Fibroblast of lung (primary cell): ENCODE data around the gene NKD2. TPM values are rescaled to one million over a fixed set of nuclear protein-coding genes. Genes with fewer than 3 reads are reported as not detected.

Source experiments
- DNase-seq, 2 donors: peaks; one replicate each; pipeline versions ENCODE4 v3.0.0 to v3.0.0-alpha.2; 2010; ENCODE audit warnings: low read depth in 2 of 2
- H2AFZ ChIP-seq: 2 replicates; pipeline ENCODE4 v1.5.1; 2012; ENCODE audit warnings: low read length, control low read depth, inconsistent platforms
- H3K27ac ChIP-seq: 2 replicates; pipeline ENCODE4 v1.5.1; 2011; ENCODE audit warnings: low read length, control low read depth; ENCODE audit not compliant: insufficient read depth
- H3K27me3 ChIP-seq: 2 replicates; pipeline ENCODE4 v1.5.1; 2011; ENCODE audit warnings: mild to moderate bottlenecking, low read length; ENCODE audit not compliant: control insufficient read depth, insufficient read depth
- H3K36me3 ChIP-seq: 2 replicates; pipeline ENCODE4 v1.5.1; 2011; ENCODE audit warnings: low read length; ENCODE audit not compliant: control insufficient read depth, insufficient read depth
- H3K4me1 ChIP-seq: 2 replicates; pipeline ENCODE4 v1.5.1; 2011; ENCODE audit warnings: low read length; ENCODE audit not compliant: control insufficient read depth, insufficient read depth; ENCODE audit errors: extremely low read depth
- H3K4me2 ChIP-seq: 2 replicates; pipeline ENCODE4 v1.5.1; 2011; ENCODE audit warnings: low read length, control low read depth; ENCODE audit not compliant: insufficient read depth; ENCODE audit errors: extremely low read depth
- H3K4me3 ChIP-seq, 4 experiments: fragments of 200-600 bp in 1 of 4; sonication (generic) in 1 of 4; replicated peaks in 1 of 4; 2 replicates each; pipeline ENCODE4 v1.5.1; 2011 to 2016; ENCODE audit warnings: low read length in 4 of 4, low read depth in 3 of 4, mild to moderate bottlenecking in 3 of 4, control low read depth in 2 of 4, inconsistent platforms in 1 of 4, mixed read lengths in 1 of 4; ENCODE audit not compliant: insufficient read depth in 1 of 4; ENCODE audit errors: control extremely low read depth in 1 of 4
- H3K79me2 ChIP-seq: 2 replicates; pipeline ENCODE4 v1.5.1; 2012; ENCODE audit warnings: mild to moderate bottlenecking, low read length, inconsistent platforms; ENCODE audit not compliant: control insufficient read depth, insufficient read depth
- H3K9ac ChIP-seq: 2 replicates; pipeline ENCODE4 v1.5.1; 2011; ENCODE audit warnings: mild to moderate bottlenecking, low read length, control low read depth; ENCODE audit not compliant: insufficient read depth
- H3K9me3 ChIP-seq: 2 replicates; pipeline ENCODE4 v1.5.1; 2012; ENCODE audit warnings: low read depth, low read length; ENCODE audit not compliant: control insufficient read depth, insufficient read depth
- H4K20me1 ChIP-seq: 2 replicates; pipeline ENCODE4 v1.5.1; 2011; ENCODE audit warnings: low read length; ENCODE audit not compliant: control insufficient read depth, insufficient read depth; ENCODE audit errors: extremely low read depth
- CTCF ChIP-seq, 2 donors: IDR thresholded peaks in 1 of 2; conservative IDR thresholded peaks in 1 of 2; 1 replicate in 1 of 2; 2 replicates in 1 of 2; pipeline ENCODE4 v1.5.1; 2011 to 2012; ENCODE audit warnings: low read length in 2 of 2, control low read depth in 1 of 2, inconsistent platforms in 1 of 2, low read depth in 1 of 2, mild to moderate bottlenecking in 1 of 2
- EZH2 ChIP-seq: IDR thresholded peaks from 2 replicates; pipeline ENCODE4 v1.5.1; 2012; ENCODE audit warnings: low read length, control low read depth, mild to moderate bottlenecking; ENCODE audit errors: missing control alignments
- polyA plus RNA-seq, 2 donors: library from polyadenylated mRNA; depleted of rRNA in 1 of 2; stranded (reverse) in 1 of 2; unstranded in 1 of 2; fragments of >200 nt; gene quantifications; 2 replicates each; pipeline ENCODE4 v1.2.1, GENCODE V29; 2011 to 2012; ENCODE audit warnings: missing spikeins in 1 of 2
- total RNA-seq: library from RNA; depleted of rRNA; stranded (reverse); fragments of >200 nt; gene quantifications from 2 replicates; pipeline ENCODE4 v1.2.1, GENCODE V29; 2014

The NKD2 gene
- total and polyA plus RNA-seq, 2 donors (not counting 1 experiment from before 2014, with no cell fraction given) = under 0.01 TPM; not detected in 1

- Histone ChIP-seq H3K9ac (no peak overlapping the region), H3K27me3 (peaks cover 26% of the 10 kb centered on the region), H3K4me2 (no peak overlapping the region)
These were observed 3.8 kb downstream of the NKD2 start for GRCh38 chr5:1012313-1012841.

GRCh38 chr5:1012900-1013237, 4.3 kb downstream of the NKD2 start:
- Histone ChIP-seq H4K20me1 (no peaks in the 10 kb centered on the region), H2AFZ (no peak overlapping the region), H3K27ac (no peak overlapping the region), H3K9me3 (no peaks in the 10 kb centered on the region), H3K9ac (no peak overlapping the region), H3K4me1 (no peaks in the 10 kb centered on the region), H3K4me2 (no peak overlapping the region), H3K4me3 (no peak overlapping the region), H3K79me2 (no peaks in the 10 kb centered on the region), H3K36me3 (no peaks in the 10 kb centered on the region), H3K27me3 (peaks cover 22% of the 10 kb centered on the region)
- no peak for DNase-seq
- no peak for TF ChIP-seq CTCF (conservative IDR thresholded peaks at IDR 0.05 in 1 of 2, IDR thresholded peaks at IDR 0.05 in 1 of 2; ENCODE audit: low read depth in 1 of 2, low read length in 2 of 2)
- no peak for TF ChIP-seq EZH2

More at GRCh38 chr5:1012313-1012841, 3.8 kb downstream of the NKD2 start:
- Histone ChIP-seq H3K4me1 (no peaks in the 10 kb centered on the region), H2AFZ (no peak overlapping the region), H4K20me1 (no peaks in the 10 kb centered on the region), H3K79me2 (no peaks in the 10 kb centered on the region), H3K27ac (no peak overlapping the region), H3K36me3 (no peaks in the 10 kb centered on the region), H3K9me3 (no peaks in the 10 kb centered on the region), H3K4me3 (no peak overlapping the region)
- no peak for DNase-seq
- no peak for TF ChIP-seq EZH2
- TF ChIP-seq CTCF (conservative IDR thresholded peaks at IDR 0.05 in 1 of 2, IDR thresholded peaks at IDR 0.05 in 1 of 2; ENCODE audit: low read depth in 1 of 2, low read length in 2 of 2) = no peak

GRCh38 chr5:1013238-1013947, 4.8 kb downstream of the NKD2 start:
- no peak for TF ChIP-seq CTCF (conservative IDR thresholded peaks at IDR 0.05 in 1 of 2, IDR thresholded peaks at IDR 0.05 in 1 of 2; ENCODE audit: low read depth in 1 of 2, low read length in 2 of 2)
- TF ChIP-seq EZH2 = no peak
- Histone ChIP-seq H3K79me2 (no peaks in the 10 kb centered on the region), H3K9me3 (no peaks in the 10 kb centered on the region), H3K4me1 (no peaks in the 10 kb centered on the region), H4K20me1 (no peaks in the 10 kb centered on the region), H3K36me3 (no peaks in the 10 kb centered on the region), H3K27me3 (peaks cover 19% of the 10 kb centered on the region), H3K4me3 (no peak overlapping the region), H3K9ac (no peak overlapping the region), H3K4me2 (no peak overlapping the region), H3K27ac (no peak overlapping the region), H2AFZ (no peak overlapping the region)
- no peak for DNase-seq
